ENCODE data around the gene EVI2B. TPM values are rescaled to one million over a fixed set of nuclear protein-coding genes. Genes with fewer than 3 reads are reported as not detected.
A peak's percentile ranks its signal among the peaks of the same experiment; 100 is the strongest.
"Not testable (repeated sequence)": the region's sequence is repeated elsewhere in the genome, so short reads cannot be mapped to it uniquely, and the experiment has no call there.

Gene EVI2B
- total RNA-seq, 1 donor from 2014 or later: 130 TPM

GRCh38 chr17:31318298-31318801 is 4.5 kb upstream of the EVI2B start:
- no peaks in the 10 kb centered on the region for H3K9me3 ChIP-seq
- H3K4me3 ChIP-seq: peak overlapping the region; percentile 45
- DNase-seq (no peak), ATAC-seq (peak; percentile 73 to 76)
- TF ChIP-seq CTCF (IDR thresholded peaks at IDR 0.05): no peak
- H3K4me1 ChIP-seq: peaks cover 18% of the 10 kb centered on the region
- H3K36me3 ChIP-seq: no peaks in the 10 kb centered on the region
- intact Hi-C loops (cut with DNase I): no loop called here
- no peaks in the 10 kb centered on the region for H3K27me3 ChIP-seq (ENCODE audit: low read depth)
- H3K27ac ChIP-seq: peak overlapping the region; percentile 77

- Histone ChIP-seq H3K4me1 (peaks cover 18% of the 10 kb centered on the region), H3K27me3 (ENCODE audit: low read depth) (no peaks in the 10 kb centered on the region), H3K27ac (peak overlapping the region; percentile 80), H3K36me3 (no peaks in the 10 kb centered on the region), H3K9me3 (no peaks in the 10 kb centered on the region), H3K4me3 (peak overlapping the region; percentile 42)
- DNase-seq (no peak), ATAC-seq (no peak)
- intact Hi-C loops (cut with DNase I): no loop called here
- no peak for TF ChIP-seq CTCF (IDR thresholded peaks at IDR 0.05)
Observed at GRCh38 chr17:31314782-31315100, 887 bp upstream of the EVI2B start.

GRCh38 chr17:31312223-31312622 is 1.6 kb downstream of the EVI2B start:
- H3K36me3 ChIP-seq; intact Hi-C loops (cut with DNase I); H3K27me3 ChIP-seq (ENCODE audit: low read depth); H3K9me3 ChIP-seq; DNase-seq: not testable (repeated sequence)
- Histone ChIP-seq H3K4me3 (peak overlapping the region; percentile 42), H3K27ac (peak overlapping the region; percentile 80), H3K4me1 (peaks cover 13% of the 10 kb centered on the region)
- ATAC-seq: peak in 1 of 2 donors; percentile 41

- intact Hi-C loops (cut with DNase I): no loop called here
- H3K27ac ChIP-seq: peak overlapping the region; percentile 80
- H3K27me3 ChIP-seq (ENCODE audit: low read depth): no peaks in the 10 kb centered on the region
- ATAC-seq (no peak), DNase-seq (no peak)
- H3K4me3 ChIP-seq: peak overlapping the region; percentile 42
- TF ChIP-seq CTCF (IDR thresholded peaks at IDR 0.05): no peak
- peaks cover 18% of the 10 kb centered on the region for H3K4me1 ChIP-seq
- no peaks in the 10 kb centered on the region for H3K9me3 ChIP-seq
- no peaks in the 10 kb centered on the region for H3K36me3 ChIP-seq
Observed at GRCh38 chr17:31311526-31311925, 2.3 kb downstream of the EVI2B start.

- H3K4me3 ChIP-seq: peak overlapping the region; percentile 42
- no peaks in the 10 kb centered on the region for H3K9me3 ChIP-seq
- H3K4me1 ChIP-seq: peaks cover 18% of the 10 kb centered on the region
- TF ChIP-seq CTCF (IDR thresholded peaks at IDR 0.05): no peak
- DNase-seq: no peak
- no peak for ATAC-seq
- peak overlapping the region; percentile 80 for H3K27ac ChIP-seq
- H3K27me3 ChIP-seq (ENCODE audit: low read depth): no peaks in the 10 kb centered on the region
- intact Hi-C loops (cut with DNase I): no loop called here
- no peaks in the 10 kb centered on the region for H3K36me3 ChIP-seq
Observed at GRCh38 chr17:31310886-31311285, 3.0 kb downstream of the EVI2B start.

GRCh38 chr17:31310260-31310659 is 3.6 kb downstream of the EVI2B start:
- no peak for TF ChIP-seq CTCF (IDR thresholded peaks at IDR 0.05)

More at GRCh38 chr17:31310260-31310659, 3.6 kb downstream of the EVI2B start:
- Histone ChIP-seq H3K36me3 (peaks cover under 1% of the 10 kb centered on the region), H3K4me3 (peak overlapping the region; percentile 42), H3K9me3 (no peaks in the 10 kb centered on the region), H3K27me3 (ENCODE audit: low read depth) (no peaks in the 10 kb centered on the region), H3K4me1 (peaks cover 18% of the 10 kb centered on the region), H3K27ac (peak overlapping the region; percentile 80)
- ATAC-seq (peak in 1 of 2 donors; percentile 22), DNase-seq (no peak)
- intact Hi-C loops (cut with DNase I): no loop called here
